ENCODE measurements around the gene MRPL1.
"Not testable (repeated sequence)": the region's sequence is repeated elsewhere in the genome, so short reads cannot be mapped to it uniquely, and the experiment has no call there.

MRPL1 gene

GRCh38 chr4:77982900-77983540 lies 120.4 kb downstream of the MRPL1 start:
- not testable (repeated sequence) for DNase-seq (ENCODE audit: low spot score)

GRCh38 chr4:77983612-77984311 lies 121.1 kb downstream of the MRPL1 start:
- DNase-seq (ENCODE audit: low spot score), result not testable (repeated sequence)

- DNase-seq (ENCODE audit: low spot score), result no peak
These were observed 127.3 kb downstream of the MRPL1 start for GRCh38 chr4:77989968-77990367.

- DNase-seq (ENCODE audit: low spot score), result no peak
These were observed 127.8 kb downstream of the MRPL1 start for GRCh38 chr4:77990456-77990855.

GRCh38 chr4:77990904-77991358 lies 128.3 kb downstream of the MRPL1 start:
- DNase-seq (ENCODE audit: low spot score), result no peak

- DNase-seq (ENCODE audit: low spot score), result no peak
These were observed 130.0 kb downstream of the MRPL1 start for GRCh38 chr4:77992581-77992980.

- DNase-seq (ENCODE audit: low spot score), result peak; percentile 32
These were observed 131.6 kb downstream of the MRPL1 start for GRCh38 chr4:77994194-77994721.

- no peak for DNase-seq (ENCODE audit: low spot score)
These were observed 133.4 kb downstream of the MRPL1 start for GRCh38 chr4:77996076-77996475.

GRCh38 chr4:78001531-78001930 lies 138.9 kb downstream of the MRPL1 start:
- DNase-seq (ENCODE audit: low spot score), result no peak

- DNase-seq (ENCODE audit: low spot score), result no peak
These were observed 139.6 kb downstream of the MRPL1 start for GRCh38 chr4:78002260-78002659.

Measured in kidney capillary endothelial cell (primary cell).